Large intestine (tissue), 3 donors: ENCODE measurements around the gene GABPB1. TPM values are rescaled to one million over a fixed set of nuclear protein-coding genes. Genes with fewer than 3 reads are reported as not detected.

Source experiments
- DNase-seq, 2 donors: peaks; one replicate each; pipeline versions ENCODE4 v3.0.0 to v3.0.0-alpha.2; 2013
- H3K27ac ChIP-seq: one replicate; pipeline ENCODE4 v1.5.1; 2013; ENCODE audit warnings: low read length
- H3K27me3 ChIP-seq: 2 replicates; pipeline ENCODE4 v1.6.1; 2013; ENCODE audit warnings: low read length; ENCODE audit not compliant: control insufficient read depth, insufficient read depth
- H3K36me3 ChIP-seq: 2 replicates; pipeline ENCODE4 v1.6.1; 2013; ENCODE audit warnings: low read length; ENCODE audit not compliant: control insufficient read depth, insufficient read depth
- H3K4me1 ChIP-seq: one replicate; pipeline ENCODE4 v1.6.1; 2013; ENCODE audit warnings: low read length; ENCODE audit not compliant: control insufficient read depth, insufficient read depth
- H3K4me3 ChIP-seq: one replicate; pipeline ENCODE4 v1.5.1; 2013; ENCODE audit warnings: low read length
- H3K9me3 ChIP-seq: one replicate; pipeline ENCODE4 v1.6.1; 2013; ENCODE audit warnings: mild to moderate bottlenecking, low read depth, low read length, moderate library complexity; ENCODE audit not compliant: control insufficient read depth
- WGBS: methylation state at CpG from one replicate; pipeline ENCODE4 v1.1.5; 2013; ENCODE audit warnings: low lambda C conversion rate; ENCODE audit not compliant: insufficient coverage; 5-methylcytosine and 5-hydroxymethylcytosine counted together
- polyA plus RNA-seq: library from polyadenylated mRNA; unstranded; fragments of 120-200 nt; gene quantifications from one replicate; pipeline ENCODE4 v1.2.1, GENCODE V29; 2013

Gene GABPB1
- polyA plus RNA-seq, 1 donor: 16.9 TPM

DNA sequence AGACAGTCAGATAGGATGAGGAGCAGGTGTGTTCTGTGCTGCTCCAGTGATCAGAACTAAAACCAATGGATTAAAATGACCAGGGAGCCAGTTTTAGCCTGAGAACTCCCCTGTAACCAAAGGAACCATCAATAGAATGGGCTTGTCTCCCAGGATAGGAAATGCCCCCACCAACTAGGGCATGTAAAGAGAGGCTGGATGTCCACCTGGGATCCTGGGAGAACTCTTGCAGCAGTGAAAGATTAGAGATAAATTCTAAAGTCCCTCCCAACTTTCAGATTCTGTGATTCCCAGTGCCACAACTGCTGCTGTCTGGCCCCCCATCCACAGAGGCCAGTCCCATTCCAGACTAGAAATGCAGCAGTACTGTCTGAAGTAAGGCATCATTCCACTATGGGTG, 123.2 kb downstream of the GABPB1 start:
- H3K4me3 ChIP-seq: no peak overlapping the region
- H3K4me1 ChIP-seq: peaks cover 2% of the 10 kb centered on the region
- no peaks in the 10 kb centered on the region for H3K9me3 ChIP-seq
- no peak overlapping the region for H3K27ac ChIP-seq
- DNase-seq: no peak
- no peaks in the 10 kb centered on the region for H3K27me3 ChIP-seq
- H3K36me3 ChIP-seq: peaks cover 22% of the 10 kb centered on the region

DNA sequence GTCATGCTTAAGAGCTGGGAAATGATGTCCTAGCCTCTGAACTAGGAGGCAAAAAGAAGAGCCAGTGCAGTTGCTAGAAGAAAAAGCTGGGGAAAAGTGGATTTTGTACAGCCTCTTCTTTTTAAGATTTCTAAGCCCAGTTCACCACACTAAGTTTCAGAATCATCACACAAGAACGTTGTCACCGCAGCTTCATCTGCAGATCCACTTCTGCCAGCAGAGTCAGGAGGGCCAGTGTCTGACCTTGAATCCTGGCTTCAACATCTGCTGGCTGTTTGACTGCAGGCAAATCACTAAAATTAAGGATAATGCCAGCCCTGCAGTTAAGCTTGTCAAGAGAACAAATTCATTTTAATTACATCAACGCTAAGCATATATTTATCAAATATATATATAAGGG, 125.7 kb downstream of the GABPB1 start:
- DNase-seq: no peak
- Histone ChIP-seq H3K4me3 (no peak overlapping the region), H3K36me3 (peaks cover 22% of the 10 kb centered on the region), H3K27me3 (no peaks in the 10 kb centered on the region), H3K4me1 (peaks cover 5% of the 10 kb centered on the region), H3K9me3 (no peaks in the 10 kb centered on the region), H3K27ac (no peak overlapping the region)
- no CpG with 5 or more reads among the region's 3 CpGs for WGBS

DNA sequence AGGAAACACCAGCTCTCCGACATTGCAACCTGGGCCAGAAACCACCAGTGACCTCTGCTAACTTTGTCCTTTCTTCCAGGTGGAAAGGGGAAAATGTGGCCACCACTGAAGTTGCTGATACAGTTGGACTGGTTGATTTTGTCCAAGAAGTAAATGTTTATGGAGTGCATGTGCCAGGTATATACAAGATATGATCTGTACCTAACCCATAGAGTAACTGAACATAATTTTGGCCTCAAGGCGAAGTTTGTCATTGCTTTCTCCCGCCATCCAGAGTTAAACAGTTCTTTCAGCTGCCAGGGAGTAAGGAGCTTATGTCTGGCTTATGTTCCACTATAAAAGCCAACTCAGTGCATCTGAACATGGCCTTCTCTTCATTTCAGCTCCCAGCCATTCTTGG, 126.1 kb downstream of the GABPB1 start:
- no peaks in the 10 kb centered on the region for H3K9me3 ChIP-seq
- peaks cover 5% of the 10 kb centered on the region for H3K4me1 ChIP-seq
- H3K27ac ChIP-seq: no peak overlapping the region
- no peak overlapping the region for H3K4me3 ChIP-seq
- WGBS: no CpG with 5 or more reads among the region's 3 CpGs
- no peaks in the 10 kb centered on the region for H3K27me3 ChIP-seq
- no peak for DNase-seq
- H3K36me3 ChIP-seq: peaks cover 22% of the 10 kb centered on the region

DNA sequence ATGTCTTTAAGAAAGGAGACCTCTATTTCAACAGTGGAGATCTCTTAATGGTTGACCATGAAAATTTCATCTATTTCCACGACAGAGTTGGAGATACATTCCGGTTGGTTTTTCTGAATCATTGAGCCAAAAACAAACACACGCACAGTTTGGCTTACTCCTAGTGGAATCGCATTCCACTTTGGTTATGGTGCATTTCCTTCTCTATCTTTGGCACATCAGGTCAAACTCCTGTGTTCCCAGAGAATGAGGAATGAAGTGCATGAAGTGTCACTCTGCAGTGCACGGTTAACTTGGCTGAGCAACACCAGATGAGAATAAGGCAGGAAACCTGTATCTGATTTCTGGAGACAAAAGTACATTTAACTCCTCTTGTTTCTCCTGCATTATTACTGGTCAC, 127.9 kb downstream of the GABPB1 start:
- Histone ChIP-seq H3K27me3 (no peaks in the 10 kb centered on the region), H3K27ac (no peak overlapping the region), H3K4me1 (peaks cover 5% of the 10 kb centered on the region), H3K36me3 (peaks cover 30% of the 10 kb centered on the region), H3K4me3 (no peak overlapping the region), H3K9me3 (no peaks in the 10 kb centered on the region)
- DNase-seq: no peak
- WGBS: 80% methylated on average over 1 of the region's 5 CpGs

DNA sequence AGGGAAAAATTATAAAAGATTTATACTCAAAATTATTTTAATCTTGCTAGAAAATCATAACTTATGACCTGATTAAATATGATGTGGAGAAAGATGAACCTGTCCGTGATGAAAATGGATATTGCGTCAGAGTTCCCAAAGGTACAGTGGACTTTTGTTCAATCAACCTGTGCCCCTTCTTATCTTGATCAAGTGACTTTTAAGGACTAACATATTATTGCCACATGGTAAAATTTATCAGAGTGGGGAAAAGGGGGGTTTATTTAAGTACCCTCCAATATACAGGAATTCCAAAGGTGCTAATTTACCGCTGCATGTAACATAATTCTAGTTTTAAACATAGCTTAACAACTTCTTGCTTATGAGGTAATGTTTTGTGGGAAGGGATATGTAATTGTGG, 129.1 kb downstream of the GABPB1 start:
- Histone ChIP-seq H3K27ac (peak overlapping the region; percentile 32), H3K36me3 (peaks cover 30% of the 10 kb centered on the region), H3K9me3 (no peaks in the 10 kb centered on the region), H3K4me3 (no peak overlapping the region), H3K27me3 (no peaks in the 10 kb centered on the region), H3K4me1 (peaks cover 5% of the 10 kb centered on the region)
- DNase-seq: peak; percentile 45 to 69
- WGBS: no CpG with 5 or more reads among the region's 3 CpGs

Other genes with a start within 250 kb of the GABPB1 start
- gene ATP8B4, start 236.0 kb downstream of the GABPB1 start, polyA plus RNA-seq: 4.4 TPM
- 29.6 TPM for gene SLC27A2, start 173.0 kb downstream of the GABPB1 start, polyA plus RNA-seq
- gene HDC, start 89.5 kb downstream of the GABPB1 start, polyA plus RNA-seq: 0.28 TPM
- gene USP8, start 69.2 kb upstream of the GABPB1 start, polyA plus RNA-seq: 59.9 TPM
- 0.13 TPM for gene USP50, start 191.5 kb upstream of the GABPB1 start, polyA plus RNA-seq